ENCODE results near the gene CCDC141.

DNA sequence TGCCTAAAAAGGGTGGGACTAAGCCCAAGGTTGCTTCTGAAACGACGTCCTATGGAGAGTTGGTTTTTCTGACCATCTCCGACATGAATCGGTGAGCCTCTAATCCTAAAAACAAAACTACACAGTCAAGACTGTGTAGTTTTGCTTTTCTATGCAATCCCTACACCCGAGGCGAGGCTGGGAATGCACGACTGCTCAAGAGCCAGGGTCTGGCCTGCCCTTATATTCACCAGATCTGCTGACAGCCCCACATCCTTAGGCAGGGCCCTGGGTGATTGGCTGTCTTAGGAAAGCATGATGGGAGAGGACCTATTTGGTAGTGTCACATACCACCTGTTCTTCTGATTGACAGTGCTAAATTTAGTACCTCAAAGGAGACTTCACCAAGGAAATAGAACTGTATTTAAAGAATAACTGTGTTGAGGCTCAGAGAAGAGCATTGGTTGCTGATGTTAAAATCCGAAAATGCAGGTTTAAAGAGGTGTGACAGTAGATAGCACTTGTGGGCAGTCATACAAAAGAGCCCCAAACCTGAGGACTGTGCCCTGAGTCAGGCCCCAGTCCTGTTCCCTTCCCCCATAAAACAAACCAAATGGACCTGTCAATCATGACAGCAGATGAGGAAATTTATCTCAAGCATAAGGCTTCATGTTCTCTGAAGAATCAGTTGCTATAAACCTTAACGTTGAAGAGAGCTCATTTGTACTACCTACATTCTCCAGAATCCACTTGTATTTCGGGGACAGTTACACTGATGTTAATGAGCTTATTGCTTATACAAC is 242.5 kb downstream of the CCDC141 start, which contains the start of gene TTN:
- TF ChIP-seq, protein P1, sequence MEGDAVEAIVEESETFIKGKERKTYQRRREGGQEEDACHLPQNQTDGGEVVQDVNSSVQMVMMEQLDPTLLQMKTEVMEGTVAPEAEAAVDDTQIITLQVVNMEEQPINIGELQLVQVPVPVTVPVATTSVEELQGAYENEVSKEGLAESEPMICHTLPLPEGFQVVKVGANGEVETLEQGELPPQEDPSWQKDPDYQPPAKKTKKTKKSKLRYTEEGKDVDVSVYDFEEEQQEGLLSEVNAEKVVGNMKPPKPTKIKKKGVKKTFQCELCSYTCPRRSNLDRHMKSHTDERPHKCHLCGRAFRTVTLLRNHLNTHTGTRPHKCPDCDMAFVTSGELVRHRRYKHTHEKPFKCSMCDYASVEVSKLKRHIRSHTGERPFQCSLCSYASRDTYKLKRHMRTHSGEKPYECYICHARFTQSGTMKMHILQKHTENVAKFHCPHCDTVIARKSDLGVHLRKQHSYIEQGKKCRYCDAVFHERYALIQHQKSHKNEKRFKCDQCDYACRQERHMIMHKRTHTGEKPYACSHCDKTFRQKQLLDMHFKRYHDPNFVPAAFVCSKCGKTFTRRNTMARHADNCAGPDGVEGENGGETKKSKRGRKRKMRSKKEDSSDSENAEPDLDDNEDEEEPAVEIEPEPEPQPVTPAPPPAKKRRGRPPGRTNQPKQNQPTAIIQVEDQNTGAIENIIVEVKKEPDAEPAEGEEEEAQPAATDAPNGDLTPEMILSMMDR (CRISPR knock-in tag; IDR thresholded peaks at IDR 0.05) = no peak
- no peak for TF ChIP-seq HNF4G (IDR thresholded peaks at IDR 0.05; ENCODE audit: borderline replicate concordance, low read depth, low read length)
- no peak for TF ChIP-seq HNF4G (CRISPR knock-in tag; IDR thresholded peaks at IDR 0.05; ENCODE audit: borderline replicate concordance, low read depth)
- TF ChIP-seq ZSCAN30 (CRISPR knock-in tag; IDR thresholded peaks at IDR 0.05) = no peak
- TF ChIP-seq HNF4A (CRISPR knock-in tag; IDR thresholded peaks at IDR 0.05) = no peak
- no peak for TF ChIP-seq ZSCAN29 (CRISPR knock-in tag; conservative IDR thresholded peaks at IDR 0.05)
- TF ChIP-seq, protein P2, sequence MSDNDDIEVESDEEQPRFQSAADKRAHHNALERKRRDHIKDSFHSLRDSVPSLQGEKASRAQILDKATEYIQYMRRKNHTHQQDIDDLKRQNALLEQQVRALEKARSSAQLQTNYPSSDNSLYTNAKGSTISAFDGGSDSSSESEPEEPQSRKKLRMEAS (IDR thresholded peaks at IDR 0.05) = no peak
- TF ChIP-seq ZNF180 (CRISPR knock-in tag; IDR thresholded peaks at IDR 0.05; ENCODE audit: borderline replicate concordance, low read depth) = no peak
- TF ChIP-seq, protein P3, sequence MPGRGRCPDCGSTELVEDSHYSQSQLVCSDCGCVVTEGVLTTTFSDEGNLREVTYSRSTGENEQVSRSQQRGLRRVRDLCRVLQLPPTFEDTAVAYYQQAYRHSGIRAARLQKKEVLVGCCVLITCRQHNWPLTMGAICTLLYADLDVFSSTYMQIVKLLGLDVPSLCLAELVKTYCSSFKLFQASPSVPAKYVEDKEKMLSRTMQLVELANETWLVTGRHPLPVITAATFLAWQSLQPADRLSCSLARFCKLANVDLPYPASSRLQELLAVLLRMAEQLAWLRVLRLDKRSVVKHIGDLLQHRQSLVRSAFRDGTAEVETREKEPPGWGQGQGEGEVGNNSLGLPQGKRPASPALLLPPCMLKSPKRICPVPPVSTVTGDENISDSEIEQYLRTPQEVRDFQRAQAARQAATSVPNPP (CRISPR knock-in tag; IDR thresholded peaks at IDR 0.05) = no peak
- TF ChIP-seq, protein P4, sequence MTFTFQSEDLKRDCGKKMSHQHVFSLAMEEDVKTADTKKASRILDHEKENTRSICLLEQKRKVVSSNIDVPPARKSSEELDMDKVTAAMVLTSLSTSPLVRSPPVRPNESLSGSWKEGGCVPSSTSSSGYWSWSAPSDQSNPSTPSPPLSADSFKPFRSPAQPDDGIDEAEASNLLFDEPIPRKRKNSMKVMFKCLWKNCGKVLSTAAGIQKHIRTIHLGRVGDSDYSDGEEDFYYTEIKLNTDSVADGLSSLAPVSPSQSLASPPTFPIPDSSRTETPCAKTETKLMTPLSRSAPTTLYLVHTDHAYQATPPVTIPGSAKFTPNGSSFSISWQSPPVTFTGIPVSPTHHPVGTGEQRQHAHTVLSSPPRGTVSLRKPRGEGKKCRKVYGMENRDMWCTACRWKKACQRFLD (CRISPR knock-in tag; IDR thresholded peaks at IDR 0.05; ENCODE audit: borderline replicate concordance) = no peak
- TF ChIP-seq NFE2 (CRISPR knock-in tag; IDR thresholded peaks at IDR 0.05) = no peak
